Measurements from ENCODE around the gene AIG1. TPM values are rescaled to one million over a fixed set of nuclear protein-coding genes. Genes with fewer than 3 reads are reported as not detected.

Gene AIG1
- total and polyA plus RNA-seq, 4 donors: 19.9 to 31.7 (median 27.3) TPM

GRCh38 chr6:143179901-143180612, 119.4 kb downstream of the AIG1 start:
- H3K36me3 ChIP-seq (ENCODE audit: control insufficient read depth in 4 of 4, insufficient read depth in 4 of 4, low read length in 4 of 4): peaks cover 0 to 5% (median 0%) of the 10 kb centered on the region in 4 donors
- H3K9me3 ChIP-seq (ENCODE audit: control insufficient read depth in 4 of 4, insufficient read depth in 3 of 4, low read length in 3 of 4): peaks cover 0 to 8% (median 2%) of the 10 kb centered on the region in 4 donors
- H3K4me1 ChIP-seq (ENCODE audit: control insufficient read depth in 5 of 5, insufficient read depth in 5 of 5, low read length in 5 of 5): peaks cover 0 to 13% (median 0%) of the 10 kb centered on the region in 5 donors
- no peak overlapping the region for H3K9ac ChIP-seq (ENCODE audit: insufficient read depth in 1 of 2, low read length in 2 of 2)
- no peak for TF ChIP-seq CTCF (IDR thresholded peaks at IDR 0.05; ENCODE audit: control extremely low read depth, extremely low read depth)
- DNase-seq (no peak), ATAC-seq (ENCODE audit: insufficient read depth, low FRiP score) (no peak)
- WGBS, 2 donors: 78 to 81% methylated on average over 3 of the region's 3 CpGs
- H3K4me3 ChIP-seq: no peak overlapping the region
- H3K27ac ChIP-seq (ENCODE audit: low read depth in 1 of 2, low read length in 1 of 2): no peak overlapping the region
- no peaks in the 10 kb centered on the region for H3K27me3 ChIP-seq (ENCODE audit: control insufficient read depth in 3 of 3, insufficient read depth in 3 of 3, low read length in 2 of 3)

- peaks cover 0 to 8% (median 0%) of the 10 kb centered on the region in 4 donors for H3K9me3 ChIP-seq (ENCODE audit: control insufficient read depth in 4 of 4, insufficient read depth in 3 of 4, low read length in 3 of 4)
- H3K27ac ChIP-seq (ENCODE audit: low read depth in 1 of 2, low read length in 1 of 2): no peak overlapping the region
- no peak for ATAC-seq (ENCODE audit: insufficient read depth, low FRiP score)
- H3K4me1 ChIP-seq (ENCODE audit: control insufficient read depth in 5 of 5, insufficient read depth in 5 of 5, low read length in 5 of 5): peaks cover 0 to 13% (median 0%) of the 10 kb centered on the region in 5 donors
- peaks cover 0 to 5% (median 0%) of the 10 kb centered on the region in 4 donors for H3K36me3 ChIP-seq (ENCODE audit: control insufficient read depth in 4 of 4, insufficient read depth in 4 of 4, low read length in 4 of 4)
- 84 to 95% methylated on average over 2 of the region's 2 CpGs for WGBS, 2 donors
- no peak for DNase-seq
- no peak overlapping the region for H3K9ac ChIP-seq (ENCODE audit: insufficient read depth in 1 of 2, low read length in 2 of 2)
- no peaks in the 10 kb centered on the region for H3K27me3 ChIP-seq (ENCODE audit: control insufficient read depth in 3 of 3, insufficient read depth in 3 of 3, low read length in 2 of 3)
- H3K4me3 ChIP-seq: no peak overlapping the region
- TF ChIP-seq CTCF (IDR thresholded peaks at IDR 0.05; ENCODE audit: control extremely low read depth, extremely low read depth): no peak
Observed at GRCh38 chr6:143180826-143181225, 120.1 kb downstream of the AIG1 start.

GRCh38 chr6:143183666-143184065, 123.0 kb downstream of the AIG1 start:
- DNase-seq (no peak), ATAC-seq (ENCODE audit: insufficient read depth, low FRiP score) (no peak)
- peaks cover 0 to 4% (median 0%) of the 10 kb centered on the region in 4 donors for H3K36me3 ChIP-seq (ENCODE audit: control insufficient read depth in 4 of 4, insufficient read depth in 4 of 4, low read length in 4 of 4)
- TF ChIP-seq CTCF (IDR thresholded peaks at IDR 0.05; ENCODE audit: control extremely low read depth, extremely low read depth): no peak
- no peak overlapping the region for H3K9ac ChIP-seq (ENCODE audit: insufficient read depth in 1 of 2, low read length in 2 of 2)
- H3K9me3 ChIP-seq (ENCODE audit: control insufficient read depth in 4 of 4, insufficient read depth in 3 of 4, low read length in 3 of 4): no peaks in the 10 kb centered on the region
- H3K4me1 ChIP-seq (ENCODE audit: control insufficient read depth in 5 of 5, insufficient read depth in 5 of 5, low read length in 5 of 5): peaks cover 0 to 13% (median 4%) of the 10 kb centered on the region in 5 donors
- H3K27ac ChIP-seq (ENCODE audit: low read depth in 1 of 2, low read length in 1 of 2): no peak overlapping the region
- no peak overlapping the region for H3K4me3 ChIP-seq
- no peaks in the 10 kb centered on the region for H3K27me3 ChIP-seq (ENCODE audit: control insufficient read depth in 3 of 3, insufficient read depth in 3 of 3, low read length in 2 of 3)
